ENCODE measurements around the gene ABCC1. TPM values are rescaled to one million over a fixed set of nuclear protein-coding genes. Genes with fewer than 3 reads are reported as not detected.

Gene ABCC1
- total RNA-seq, 4 donors from 2014 or later, result 19.3 to 43.7 (median 26.2) TPM

DNA sequence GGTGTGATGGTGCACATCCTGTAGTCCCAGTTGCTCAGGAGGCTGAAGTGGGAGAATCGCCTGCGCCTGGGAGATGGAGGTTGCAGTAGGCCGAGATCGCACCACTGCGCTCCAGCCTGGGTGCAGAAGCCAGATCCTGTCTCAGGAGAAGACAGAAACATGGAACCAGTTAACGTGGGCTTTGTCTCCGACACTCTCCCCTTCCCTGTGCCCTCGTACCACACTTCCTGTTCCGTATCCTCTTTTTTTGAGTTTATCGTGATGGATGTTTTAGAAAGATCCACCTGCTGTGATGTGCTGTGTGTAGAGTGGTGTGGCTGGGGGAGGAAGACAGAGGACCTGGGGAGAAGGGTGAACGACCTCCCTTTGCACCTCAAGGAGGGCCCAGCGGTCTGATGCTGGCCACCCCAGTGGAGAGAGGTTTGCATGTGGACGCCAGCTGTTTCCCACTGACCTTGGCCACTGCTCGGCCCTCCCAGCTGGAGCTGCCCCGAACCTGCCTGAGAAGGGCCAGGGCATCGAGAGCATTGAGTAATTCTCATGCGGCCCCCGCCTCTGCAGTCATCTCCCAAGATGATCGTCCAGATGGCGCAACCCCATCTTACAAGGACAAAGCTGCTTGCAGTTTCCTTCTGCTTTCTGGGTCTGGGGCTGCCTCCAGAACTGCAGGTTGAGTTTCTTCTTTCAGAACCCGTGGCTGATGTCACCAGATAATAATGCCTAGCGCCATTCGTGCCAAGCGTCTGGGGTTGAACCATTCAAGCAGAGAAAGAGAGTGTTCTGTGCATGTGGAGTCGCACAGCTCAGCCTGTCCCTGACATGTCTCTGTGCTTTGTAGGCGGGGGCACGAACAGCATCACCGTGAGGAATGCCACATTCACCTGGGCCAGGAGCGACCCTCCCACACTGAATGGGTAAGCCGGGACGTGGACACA is 126.3 kb downstream of the ABCC1 start:
- ATAC-seq (peak; percentile 83 to 87), DNase-seq (peak; percentile 87 to 96)
- intact Hi-C loops (cut with DNase I; ENCODE audit: low total_unique reads), result loop anchor here (1.0 kb wide), 1 partner anchor 15 kb away; no protein-coding TSS in a partner anchor
- Histone ChIP-seq H3K27me3 (no peaks in the 10 kb centered on the region), H3K9me3 (no peaks in the 10 kb centered on the region), H3K36me3 (peaks cover 0 to 12% of the 10 kb centered on the region in 2 donors), H3K4me1 (peaks cover 44 to 52% of the 10 kb centered on the region in 2 donors), H3K27ac (peak overlapping the region; percentile 78 to 92 (median 89)), H3K4me3 (no peak overlapping the region)
- in situ Hi-C loops (cut with MboI; ENCODE audit: low sequenced_read_pairs in 4 of 4), result no loop called here
- TF ChIP-seq, protein P1, sequence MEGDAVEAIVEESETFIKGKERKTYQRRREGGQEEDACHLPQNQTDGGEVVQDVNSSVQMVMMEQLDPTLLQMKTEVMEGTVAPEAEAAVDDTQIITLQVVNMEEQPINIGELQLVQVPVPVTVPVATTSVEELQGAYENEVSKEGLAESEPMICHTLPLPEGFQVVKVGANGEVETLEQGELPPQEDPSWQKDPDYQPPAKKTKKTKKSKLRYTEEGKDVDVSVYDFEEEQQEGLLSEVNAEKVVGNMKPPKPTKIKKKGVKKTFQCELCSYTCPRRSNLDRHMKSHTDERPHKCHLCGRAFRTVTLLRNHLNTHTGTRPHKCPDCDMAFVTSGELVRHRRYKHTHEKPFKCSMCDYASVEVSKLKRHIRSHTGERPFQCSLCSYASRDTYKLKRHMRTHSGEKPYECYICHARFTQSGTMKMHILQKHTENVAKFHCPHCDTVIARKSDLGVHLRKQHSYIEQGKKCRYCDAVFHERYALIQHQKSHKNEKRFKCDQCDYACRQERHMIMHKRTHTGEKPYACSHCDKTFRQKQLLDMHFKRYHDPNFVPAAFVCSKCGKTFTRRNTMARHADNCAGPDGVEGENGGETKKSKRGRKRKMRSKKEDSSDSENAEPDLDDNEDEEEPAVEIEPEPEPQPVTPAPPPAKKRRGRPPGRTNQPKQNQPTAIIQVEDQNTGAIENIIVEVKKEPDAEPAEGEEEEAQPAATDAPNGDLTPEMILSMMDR (IDR thresholded peaks at IDR 0.05 in 4 of 5, conservative IDR thresholded peaks at IDR 0.05 in 1 of 5), result no peak
- peak in 1 of 2 donors; percentile 25 for TF ChIP-seq POLR2A (IDR thresholded peaks at IDR 0.05)

DNA sequence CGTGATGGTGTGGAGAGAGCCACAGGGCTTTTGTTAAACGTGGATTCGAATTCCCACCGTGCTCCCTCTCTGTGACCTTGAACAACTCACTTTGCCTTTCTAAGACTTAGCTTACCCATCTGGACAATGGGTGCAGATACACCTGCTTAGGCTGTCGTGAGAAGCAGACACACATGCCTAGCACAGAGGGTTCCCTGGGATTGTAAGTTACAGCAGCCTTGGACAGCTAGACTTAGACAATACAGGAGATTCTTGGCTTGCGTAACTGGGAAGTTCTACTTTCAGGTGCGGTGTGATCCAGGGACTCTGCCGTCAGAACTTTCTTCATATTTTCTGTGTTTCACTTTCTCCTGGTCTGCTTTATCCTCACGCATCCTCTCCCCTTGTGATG is 127.0 kb downstream of the ABCC1 start:
- peaks cover 38 to 45% of the 10 kb centered on the region in 2 donors for H3K4me1 ChIP-seq
- intact Hi-C loops (cut with DNase I; ENCODE audit: low total_unique reads), result no loop called here
- peak overlapping the region; percentile 78 to 92 (median 89) for H3K27ac ChIP-seq
- no peaks in the 10 kb centered on the region for H3K27me3 ChIP-seq
- no peak overlapping the region for H3K4me3 ChIP-seq
- DNase-seq (no peak), ATAC-seq (peak in 1 of 2 donors; percentile 10)
- H3K36me3 ChIP-seq, result peaks cover 0 to 15% of the 10 kb centered on the region in 2 donors
- in situ Hi-C loops (cut with MboI; ENCODE audit: low sequenced_read_pairs in 4 of 4), result no loop called here
- no peaks in the 10 kb centered on the region for H3K9me3 ChIP-seq
- TF ChIP-seq, protein P1 (IDR thresholded peaks at IDR 0.05 in 4 of 5, conservative IDR thresholded peaks at IDR 0.05 in 1 of 5), result no peak
- no peak for TF ChIP-seq POLR2A (IDR thresholded peaks at IDR 0.05)

DNA sequence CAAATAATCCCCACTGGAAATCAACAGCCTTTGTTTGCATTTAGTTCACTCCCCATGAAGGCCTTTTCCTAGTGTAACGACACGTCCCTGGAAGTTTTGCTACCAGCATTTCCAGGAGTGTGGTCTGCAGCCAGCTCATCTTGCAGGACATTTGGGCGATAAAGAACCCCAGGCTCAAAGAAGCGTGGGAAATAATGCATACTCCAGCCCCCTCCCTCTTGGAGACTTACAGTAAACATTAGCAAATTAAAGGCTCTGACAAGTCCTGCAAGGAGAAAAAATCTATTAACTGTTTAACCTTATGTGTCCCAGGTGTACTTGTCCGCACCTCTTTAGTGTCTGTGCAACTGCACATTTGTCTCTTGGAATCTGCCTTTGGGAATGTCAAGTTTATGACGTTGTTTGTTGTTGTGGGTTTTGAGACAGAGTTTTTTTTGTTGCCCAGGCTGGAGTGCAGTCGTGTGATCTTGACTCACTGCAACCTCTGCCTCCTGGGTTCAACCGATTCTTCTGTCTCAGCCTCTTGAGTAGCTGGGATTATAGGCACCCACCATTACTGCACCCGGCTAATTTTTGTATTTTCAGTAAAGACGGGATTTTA is 131.1 kb downstream of the ABCC1 start:
- intact Hi-C loops (cut with DNase I; ENCODE audit: low total_unique reads) (no loop called here), in situ Hi-C loops (cut with MboI; ENCODE audit: low sequenced_read_pairs in 4 of 4) (no loop called here)
- Histone ChIP-seq H3K27me3 (no peaks in the 10 kb centered on the region), H3K36me3 (peaks cover 0 to 55% of the 10 kb centered on the region in 2 donors), H3K4me1 (peaks cover 9 to 11% of the 10 kb centered on the region in 2 donors), H3K4me3 (no peak overlapping the region), H3K27ac (no peak overlapping the region), H3K9me3 (no peaks in the 10 kb centered on the region)
- ATAC-seq, result no peak
- TF ChIP-seq POLR2A (IDR thresholded peaks at IDR 0.05), result no peak
- TF ChIP-seq, protein P1 (IDR thresholded peaks at IDR 0.05 in 4 of 5, conservative IDR thresholded peaks at IDR 0.05 in 1 of 5), result no peak
- DNase-seq, result no peak

GRCh38 chr16:16081141-16081540 is 131.7 kb downstream of the ABCC1 start:
- no peak for ATAC-seq
- no peak for DNase-seq
- Histone ChIP-seq H3K4me1 (peaks cover 7% of the 10 kb centered on the region in 2 donors), H3K27ac (no peak overlapping the region), H3K36me3 (peaks cover 0 to 60% of the 10 kb centered on the region in 2 donors), H3K27me3 (no peaks in the 10 kb centered on the region), H3K9me3 (no peaks in the 10 kb centered on the region), H3K4me3 (no peak overlapping the region)
- intact Hi-C loops (cut with DNase I; ENCODE audit: low total_unique reads), result no loop called here
- TF ChIP-seq, protein P1 (IDR thresholded peaks at IDR 0.05 in 4 of 5, conservative IDR thresholded peaks at IDR 0.05 in 1 of 5), result no peak
- no peak for TF ChIP-seq POLR2A (IDR thresholded peaks at IDR 0.05)
- in situ Hi-C loops (cut with MboI; ENCODE audit: low sequenced_read_pairs in 4 of 4), result no loop called here
